IPS-NIHi7 (cell line): Measurements from ENCODE around the gene CACNG8.
A peak's percentile ranks its signal among the peaks of the same experiment; 100 is the strongest.
"Not testable (repeated sequence)": the region's sequence is repeated elsewhere in the genome, so short reads cannot be mapped to it uniquely, and the experiment has no call there.

ENCODE experiments used
- DNase-seq: peaks from one replicate; pipeline ENCODE4 v3.0.0; 2012; ENCODE audit warnings: mixed read lengths; ENCODE audit errors: extremely low spot score

Gene CACNG8

DNA sequence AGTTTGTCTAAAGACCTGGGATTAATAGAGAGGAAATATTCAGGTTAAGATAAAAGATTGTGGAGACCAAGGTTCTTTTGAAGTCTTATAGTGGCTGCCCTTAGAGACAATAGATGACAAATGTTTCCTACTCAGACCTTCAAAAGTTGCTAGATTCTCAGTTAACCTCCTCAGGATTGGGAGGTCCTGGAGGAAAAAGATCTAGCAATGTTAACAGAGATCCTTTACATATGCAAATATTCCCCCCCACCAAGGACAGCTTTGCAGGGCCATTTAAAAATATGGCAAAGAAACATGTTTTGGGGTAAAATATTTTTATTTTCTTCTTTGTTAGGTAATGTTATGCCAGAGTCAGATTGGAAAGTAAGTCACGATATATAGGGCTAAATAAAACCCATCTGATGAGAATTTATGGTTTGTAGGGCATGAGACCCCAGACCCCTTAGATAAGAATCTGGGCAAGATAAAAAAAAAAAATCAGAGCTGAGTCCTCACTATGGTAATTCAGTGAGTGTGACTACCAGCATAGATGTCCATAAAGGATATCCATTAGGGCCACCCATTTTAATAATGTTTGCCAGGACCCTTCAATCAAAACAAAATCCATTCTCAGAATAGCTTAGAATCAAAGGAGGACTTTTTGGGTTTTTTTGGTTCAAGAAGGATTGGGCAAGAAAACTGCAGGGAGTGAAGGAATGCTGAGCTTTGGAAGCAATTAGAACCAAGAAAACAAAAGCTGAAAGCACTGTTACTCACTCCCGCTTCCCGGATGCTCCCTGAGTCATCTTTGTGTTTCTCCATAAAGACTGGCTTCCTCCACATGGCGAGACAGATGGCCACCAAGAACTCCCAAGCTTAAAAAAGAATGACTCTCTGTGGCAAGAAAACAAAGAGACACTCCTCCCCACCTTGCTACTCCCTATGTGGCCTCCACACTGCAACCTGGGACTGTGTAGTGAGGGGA, 72.8 kb downstream of the CACNG8 start:
- peak; percentile 54 for DNase-seq

DNA sequence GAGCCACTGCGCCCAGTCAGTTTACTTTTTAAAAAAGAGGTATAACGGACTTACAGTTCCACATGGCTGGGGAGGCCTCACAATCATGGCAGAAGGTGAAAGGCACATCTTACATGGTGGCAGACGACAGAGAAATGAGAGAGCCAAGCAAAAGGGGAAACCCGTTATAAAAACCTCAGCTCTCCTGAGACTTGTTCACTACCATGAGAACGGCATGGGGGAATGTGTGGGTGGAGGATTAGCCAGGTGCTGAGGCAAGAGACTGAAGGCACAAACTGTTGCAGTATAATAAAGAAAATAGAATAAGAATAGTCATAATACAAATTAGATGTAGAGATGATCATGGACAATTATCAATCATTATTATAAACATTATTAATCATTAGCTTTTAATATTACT, 73.8 kb downstream of the CACNG8 start:
- not testable (repeated sequence) for DNase-seq
